T-cell (primary cell): ENCODE measurements around the gene FSD2. TPM values are rescaled to one million over a fixed set of nuclear protein-coding genes. Genes with fewer than 3 reads are reported as not detected.

Source experiments
- ATAC-seq, 4 experiments: fragments of 200-7000 bp in 3 of 4; fragments of 150-1000 bp in 1 of 4; cut with Tn5 transposase; replicated peaks in 1 of 4; 1 replicate in 3 of 4; 2 replicates in 1 of 4; pipeline ENCODE4 v1.10.0; 2021; ENCODE audit warnings: moderate library complexity in 3 of 4, mild to moderate bottlenecking in 2 of 4, moderate number of reproducible peaks in 1 of 4
- CTCF ChIA-PET, 2 donors: fragments of 300-600 bp; sonication (Branson Sonifier 250); formaldehyde crosslinking; loops; one replicate each; lab custom pipeline; 2022; ENCODE audit warnings: antibody characterized with exemption in 2 of 2; lab: Charles Lee
- POLR2A ChIA-PET, 2 donors: fragments of 300-600 bp; sonication (Branson Sonifier 250); formaldehyde crosslinking; loops; one replicate each; lab custom pipeline; 2022; ENCODE audit warnings: antibody characterized with exemption in 2 of 2; lab: Charles Lee
- DNase-seq, 35 experiments: peaks; one replicate each; pipeline versions ENCODE4 v3.0.0 to v3.0.0-alpha.2; 2013 to 2023
- H3K27ac ChIP-seq: one replicate; pipeline ENCODE4 v1.5.1; 2013; ENCODE audit warnings: low read length
- H3K27me3 ChIP-seq, 2 experiments: replicated peaks in 1 of 2; 1 replicate in 1 of 2; 2 replicates in 1 of 2; pipeline versions ENCODE4 v1.6.1 to v1.7.0; 2013; ENCODE audit warnings: low read length in 1 of 2, mixed read lengths in 1 of 2; ENCODE audit not compliant: control insufficient read depth in 2 of 2, insufficient read depth in 2 of 2; ENCODE audit errors: extremely low read depth in 1 of 2
- H3K36me3 ChIP-seq, 2 donors: 1 replicate in 1 of 2; 2 replicates in 1 of 2; pipeline versions ENCODE4 v1.6.1 to v1.7.0; 2013; ENCODE audit warnings: low read length in 1 of 2; ENCODE audit not compliant: control insufficient read depth in 2 of 2, insufficient read depth in 1 of 2; ENCODE audit errors: extremely low read depth in 1 of 2
- H3K4me1 ChIP-seq, 2 experiments: 1 replicate in 1 of 2; 2 replicates in 1 of 2; pipeline versions ENCODE4 v1.6.1 to v1.7.0; 2013; ENCODE audit warnings: low read length in 2 of 2, mixed read lengths in 1 of 2; ENCODE audit not compliant: insufficient read depth in 2 of 2, control insufficient read depth in 1 of 2; ENCODE audit errors: extremely low read depth in 1 of 2
- H3K4me3 ChIP-seq, 2 donors: 1 replicate in 1 of 2; 2 replicates in 1 of 2; pipeline versions ENCODE4 v1.5.1 to v1.7.0; 2013; ENCODE audit warnings: mild to moderate bottlenecking in 2 of 2, low read length in 1 of 2, moderate library complexity in 1 of 2; ENCODE audit not compliant: control insufficient read depth in 1 of 2; ENCODE audit errors: extremely low read depth in 1 of 2
- H3K9me3 ChIP-seq: 2 replicates; pipeline ENCODE4 v1.7.0; 2013
- H3K27ac Mint-ChIP-seq, 2 donors: one replicate each; pipeline ENCODE4 v1.8.0; 2020 to 2021; ENCODE audit warnings: mild to moderate bottlenecking in 2 of 2, mixed read lengths in 2 of 2
- H3K27me3 Mint-ChIP-seq, 2 donors: one replicate each; pipeline ENCODE4 v1.8.0; 2021 to 2022; ENCODE audit warnings: mixed read lengths in 2 of 2
- H3K36me3 Mint-ChIP-seq: one replicate; pipeline ENCODE4 v1.8.0; 2021; ENCODE audit warnings: mixed read lengths
- H3K4me1 Mint-ChIP-seq, 3 donors: one replicate each; pipeline ENCODE4 v1.8.0; 2020 to 2022; ENCODE audit warnings: mixed read lengths in 3 of 3, mild to moderate bottlenecking in 1 of 3
- H3K4me3 Mint-ChIP-seq, 3 donors: one replicate each; pipeline ENCODE4 v1.8.0; 2020 to 2022; ENCODE audit warnings: mild to moderate bottlenecking in 3 of 3, mixed read lengths in 3 of 3, moderate library complexity in 3 of 3
- H3K9me3 Mint-ChIP-seq, 3 donors: one replicate each; pipeline ENCODE4 v1.8.0; 2020 to 2022; ENCODE audit warnings: mixed read lengths in 3 of 3
- WGBS: methylation state at CpG from one replicate; pipeline ENCODE4 v1.1.5; 2013; ENCODE audit warnings: missing lambda C conversion rate; ENCODE audit not compliant: insufficient coverage; 5-methylcytosine and 5-hydroxymethylcytosine counted together
- total RNA-seq, 35 experiments: library from RNA in 6 of 35; stranded (reverse) in 6 of 35; fragments of 120-200 nt in 1 of 35; gene quantifications; one replicate each; pipeline versions ENCODE4 v1.2.1 to v1.2.4 and lab custom pipeline; 2013 to 2026

Gene FSD2
- total RNA-seq, 5 donors from 2014 or later (not counting 1 experiment from before 2014, with no cell fraction given) = not detected

- no peaks in the 10 kb centered on the region for H3K9me3 Mint-ChIP-seq
- no peaks in the 10 kb centered on the region for H3K4me1 ChIP-seq
- ATAC-seq = no peak
- no peaks in the 10 kb centered on the region for H3K27me3 ChIP-seq
- no peak overlapping the region for H3K27ac ChIP-seq
- H3K9me3 ChIP-seq = no peaks in the 10 kb centered on the region
- peaks cover 0 to 6% (median 2%) of the 10 kb centered on the region in 3 donors for H3K4me1 Mint-ChIP-seq
- DNase-seq = no peak
- no peak overlapping the region for H3K27ac Mint-ChIP-seq
- H3K4me3 ChIP-seq = no peak overlapping the region
- ChIA-PET POLR2A (interaction anchor here in 1 of 2 donors (0.7 kb wide), 1 partner anchor 105 kb away, joined by 3 read pairs; no protein-coding TSS in a partner anchor), CTCF (no interaction called here)
- WGBS = 100% methylated on average over 1 of the region's 1 CpG
- H3K36me3 ChIP-seq = no peaks in the 10 kb centered on the region
- H3K36me3 Mint-ChIP-seq = peaks cover 10% of the 10 kb centered on the region
- no peak overlapping the region for H3K4me3 Mint-ChIP-seq
- no peaks in the 10 kb centered on the region for H3K27me3 Mint-ChIP-seq
Measured at GRCh38 chr15:82743810-82744209, 62.1 kb downstream of the FSD2 start.

- H3K36me3 Mint-ChIP-seq = peaks cover 17% of the 10 kb centered on the region
- no peak overlapping the region for H3K4me3 Mint-ChIP-seq
- no peaks in the 10 kb centered on the region for H3K27me3 Mint-ChIP-seq
- no peaks in the 10 kb centered on the region for H3K9me3 Mint-ChIP-seq
- no CpG with 5 or more reads among the region's 3 CpGs for WGBS
- H3K27ac Mint-ChIP-seq = no peak overlapping the region
- H3K4me3 ChIP-seq = no peak overlapping the region
- no peak overlapping the region for H3K27ac ChIP-seq
- no peak for DNase-seq
- no peaks in the 10 kb centered on the region for H3K36me3 ChIP-seq
- no peaks in the 10 kb centered on the region for H3K9me3 ChIP-seq
- no peaks in the 10 kb centered on the region for H3K4me1 Mint-ChIP-seq
- no peaks in the 10 kb centered on the region for H3K4me1 ChIP-seq
- no peak for ATAC-seq
- H3K27me3 ChIP-seq = no peaks in the 10 kb centered on the region
- CTCF ChIA-PET = interaction anchor here in 1 of 2 donors (0.6 kb wide), 1 partner anchor 69 kb away, joined by 3 read pairs; no protein-coding TSS in a partner anchor
- POLR2A ChIA-PET = no interaction called here
Measured at GRCh38 chr15:82742134-82742533, 63.7 kb downstream of the FSD2 start.

GRCh38 chr15:82739086-82739485 lies 66.8 kb downstream of the FSD2 start:
- Mint-ChIP-seq H3K9me3 (no peaks in the 10 kb centered on the region), H3K27ac (no peak overlapping the region), H3K36me3 (peaks cover 27% of the 10 kb centered on the region), H3K4me1 (no peaks in the 10 kb centered on the region), H3K4me3 (no peak overlapping the region), H3K27me3 (no peaks in the 10 kb centered on the region)
- Histone ChIP-seq H3K4me3 (no peak overlapping the region), H3K36me3 (peaks cover 0 to 10% of the 10 kb centered on the region in 2 donors), H3K9me3 (no peaks in the 10 kb centered on the region), H3K27me3 (no peaks in the 10 kb centered on the region), H3K27ac (no peak overlapping the region), H3K4me1 (no peaks in the 10 kb centered on the region)
- POLR2A ChIA-PET = interaction anchor here in 1 of 2 donors (0.6 kb wide), 1 partner anchor 112 kb away, joined by 3 read pairs; no protein-coding TSS in a partner anchor
- WGBS = 88% methylated on average over 1 of the region's 2 CpGs
- ATAC-seq (no peak), DNase-seq (no peak)
- CTCF ChIA-PET = no interaction called here

GRCh38 chr15:82737975-82738374 lies 67.9 kb downstream of the FSD2 start:
- no peaks in the 10 kb centered on the region for H3K27me3 Mint-ChIP-seq
- peaks cover 0 to 14% of the 10 kb centered on the region in 2 donors for H3K36me3 ChIP-seq
- H3K27ac ChIP-seq = no peak overlapping the region
- WGBS = 100% methylated on average over 1 of the region's 2 CpGs
- H3K9me3 ChIP-seq = no peaks in the 10 kb centered on the region
- ChIA-PET POLR2A (no interaction called here), CTCF (no interaction called here)
- H3K27me3 ChIP-seq = no peaks in the 10 kb centered on the region
- H3K9me3 Mint-ChIP-seq = no peaks in the 10 kb centered on the region
- no peaks in the 10 kb centered on the region for H3K4me1 Mint-ChIP-seq
- DNase-seq = no peak
- H3K27ac Mint-ChIP-seq = no peak overlapping the region
- no peak overlapping the region for H3K4me3 ChIP-seq
- no peak for ATAC-seq
- H3K4me3 Mint-ChIP-seq = no peak overlapping the region
- no peaks in the 10 kb centered on the region for H3K4me1 ChIP-seq
- H3K36me3 Mint-ChIP-seq = peaks cover 30% of the 10 kb centered on the region

GRCh38 chr15:82731527-82731926 lies 74.3 kb downstream of the FSD2 start:
- Mint-ChIP-seq H3K4me3 (no peak overlapping the region), H3K27me3 (no peaks in the 10 kb centered on the region), H3K27ac (no peak overlapping the region), H3K9me3 (no peaks in the 10 kb centered on the region), H3K4me1 (no peaks in the 10 kb centered on the region), H3K36me3 (peaks cover 51% of the 10 kb centered on the region)
- Histone ChIP-seq H3K27ac (no peak overlapping the region), H3K27me3 (peaks cover 0 to 6% of the 10 kb centered on the region in 2 experiments), H3K4me3 (no peak overlapping the region), H3K9me3 (no peaks in the 10 kb centered on the region), H3K4me1 (no peaks in the 10 kb centered on the region), H3K36me3 (peaks cover 0 to 22% of the 10 kb centered on the region in 2 donors)
- DNase-seq = no peak
- WGBS = no CpG with 5 or more reads among the region's 2 CpGs
- CTCF ChIA-PET = no interaction called here
- POLR2A ChIA-PET = no interaction called here
- no peak for ATAC-seq

GRCh38 chr15:82730022-82730530 lies 75.8 kb downstream of the FSD2 start:
- no peaks in the 10 kb centered on the region for H3K4me1 Mint-ChIP-seq
- Histone ChIP-seq H3K27me3 (peaks cover 0 to 6% of the 10 kb centered on the region in 2 experiments), H3K4me3 (no peak overlapping the region), H3K4me1 (no peaks in the 10 kb centered on the region), H3K36me3 (peaks cover 0 to 15% of the 10 kb centered on the region in 2 donors), H3K27ac (no peak overlapping the region), H3K9me3 (no peaks in the 10 kb centered on the region)
- ATAC-seq (no peak), DNase-seq (no peak)
- 100% methylated on average over 6 of the region's 11 CpGs for WGBS
- peaks cover 46% of the 10 kb centered on the region for H3K36me3 Mint-ChIP-seq
- H3K4me3 Mint-ChIP-seq = no peak overlapping the region
- H3K9me3 Mint-ChIP-seq = no peaks in the 10 kb centered on the region
- no peak overlapping the region for H3K27ac Mint-ChIP-seq
- ChIA-PET CTCF (no interaction called here), POLR2A (no interaction called here)
- peaks cover 4 to 5% of the 10 kb centered on the region in 2 donors for H3K27me3 Mint-ChIP-seq
